ENCODE results near the gene OPCML. TPM values are rescaled to one million over a fixed set of nuclear protein-coding genes. Genes with fewer than 3 reads are reported as not detected.

The OPCML gene
- 1 to 10 TPM in 4 of 5 donors, under 1 TPM in 1; 0.76 to 4.7 (median 1.5) TPM for polyA plus RNA-seq (ENCODE audit: insufficient read depth in 1 of 5, insufficient read length in 5 of 5, low replicate concordance in 1 of 5)
- long read RNA-seq, donor 1 = 0 reads
- long read RNA-seq, donor 2 = 0 reads
- long read RNA-seq, donor 3 = 0 reads
- long read RNA-seq, donor 4 = 0 reads
- long read RNA-seq, donor 5 = 0 reads
- long read RNA-seq, donor 6 = 0 reads
- long read RNA-seq, donor 7 = 0 reads
- long read RNA-seq, donor 8 = 0 reads

DNA sequence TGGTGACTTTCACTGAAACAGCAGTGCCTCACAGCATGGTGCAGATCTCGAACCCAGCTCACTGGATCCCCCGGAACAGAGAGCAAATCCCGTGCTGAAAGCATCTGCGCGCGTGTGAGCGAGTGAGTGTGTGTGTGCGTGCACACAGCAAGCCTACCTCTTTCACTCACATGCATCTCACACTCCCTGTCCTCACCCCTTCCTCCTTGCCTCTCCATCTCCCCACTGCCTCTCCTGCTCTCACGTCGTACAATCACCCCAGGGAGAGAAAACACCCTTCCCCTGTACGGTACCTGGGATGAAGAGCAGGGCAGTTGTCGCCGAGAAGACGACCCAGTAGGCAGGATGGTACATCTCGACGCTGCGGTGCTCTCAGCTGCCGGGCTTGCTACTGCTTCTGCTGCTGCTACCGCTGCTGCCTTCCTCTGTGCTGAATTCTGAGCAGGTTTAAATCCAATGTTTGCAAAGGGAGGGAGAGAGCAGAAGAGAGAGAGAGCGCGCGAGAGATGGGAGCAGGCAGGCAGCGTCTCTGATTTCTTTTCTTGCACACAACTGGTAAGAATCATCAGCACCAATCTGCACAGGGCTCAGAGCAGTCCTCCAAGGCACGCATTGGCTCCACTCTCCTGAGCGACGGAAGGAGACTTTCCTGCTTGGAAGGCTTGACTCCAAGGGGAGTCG, at the start of gene OPCML:
OPCML (minus strand) TSS at position 531 of the 681 bp plus-strand sequence.
- DNase-seq = no peak

DNA sequence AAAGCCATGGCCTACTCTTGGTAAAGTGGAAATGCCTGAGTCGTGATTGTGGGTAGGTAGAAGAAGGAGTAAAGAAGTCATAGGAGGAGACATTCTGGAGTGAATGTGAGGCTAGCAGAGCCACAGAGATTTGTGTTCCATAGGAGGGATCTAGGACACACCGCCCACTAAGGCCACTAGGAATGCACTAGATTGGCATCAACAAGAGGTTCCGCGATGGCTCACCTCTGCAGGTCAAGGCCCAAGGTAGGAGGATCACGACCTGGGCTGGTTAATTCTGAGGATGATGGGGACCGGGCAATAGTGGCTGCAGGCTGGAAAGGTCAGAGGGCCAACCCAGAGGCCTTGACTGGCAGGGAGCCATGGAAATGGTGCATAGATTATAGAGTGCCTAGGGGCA, 48.8 kb upstream of the OPCML start:
- no peak for DNase-seq

DNA sequence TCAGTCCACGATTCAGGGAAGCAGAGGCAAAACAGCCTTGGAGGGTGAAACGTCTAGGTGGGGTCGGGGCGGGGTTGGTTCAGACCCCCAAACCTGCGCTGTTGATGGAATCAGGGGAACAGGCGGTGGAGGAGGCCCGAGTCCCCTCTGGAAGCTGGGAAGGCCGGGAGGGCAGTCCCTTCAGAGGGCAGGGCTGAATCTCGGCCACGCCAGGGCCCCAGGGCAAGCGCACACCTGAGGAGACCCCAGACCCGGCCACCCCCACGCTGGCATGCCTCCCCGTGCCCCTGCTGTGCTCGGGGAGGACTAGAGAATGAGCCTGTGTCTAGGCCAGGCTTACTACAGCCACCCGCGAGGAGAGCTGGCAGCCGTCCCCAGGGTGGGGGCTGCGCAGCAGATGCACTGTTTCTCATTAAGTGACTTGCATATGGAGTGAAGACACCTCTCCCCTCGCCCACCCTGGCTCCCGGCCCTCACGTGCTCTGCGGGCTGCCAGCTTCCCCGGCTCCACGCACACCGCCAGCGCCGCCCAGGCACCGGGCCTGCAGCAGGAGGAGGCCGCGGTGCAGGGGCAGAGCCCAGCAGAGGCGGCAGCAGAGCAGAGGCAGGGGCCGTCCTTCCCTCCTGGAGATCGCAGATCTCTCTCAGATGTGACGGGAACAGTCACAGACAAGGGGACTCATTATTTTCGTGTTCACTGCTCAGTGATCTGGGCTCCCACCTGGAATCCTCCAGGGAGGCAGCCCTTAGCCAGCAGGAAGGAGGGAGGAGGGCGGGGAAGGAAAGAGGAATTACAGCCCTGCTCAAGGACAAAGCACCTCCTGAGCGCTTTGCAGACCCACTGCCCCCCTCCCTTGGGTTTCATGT, 47.1 kb upstream of the OPCML start:
- no peak for DNase-seq

DNA sequence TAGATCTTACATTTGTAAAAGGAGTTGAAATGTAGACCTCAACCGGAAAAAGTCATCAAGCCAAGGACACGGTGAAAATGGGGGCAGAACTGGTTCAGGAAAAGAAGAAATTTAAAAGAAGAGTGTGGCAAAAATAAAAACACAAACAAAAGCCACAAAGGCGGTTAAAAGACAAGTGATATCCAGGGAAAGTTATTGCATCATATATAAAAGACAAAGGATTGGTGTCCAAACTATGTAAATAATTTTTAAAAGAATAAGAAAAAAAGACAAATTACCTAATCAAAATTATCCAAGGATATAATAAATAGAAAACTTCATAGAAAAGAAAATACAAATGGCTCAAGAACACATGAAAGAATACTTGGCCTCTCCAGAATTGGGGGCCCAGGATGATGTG, 45.1 kb upstream of the OPCML start:
- no peak for DNase-seq

DNA sequence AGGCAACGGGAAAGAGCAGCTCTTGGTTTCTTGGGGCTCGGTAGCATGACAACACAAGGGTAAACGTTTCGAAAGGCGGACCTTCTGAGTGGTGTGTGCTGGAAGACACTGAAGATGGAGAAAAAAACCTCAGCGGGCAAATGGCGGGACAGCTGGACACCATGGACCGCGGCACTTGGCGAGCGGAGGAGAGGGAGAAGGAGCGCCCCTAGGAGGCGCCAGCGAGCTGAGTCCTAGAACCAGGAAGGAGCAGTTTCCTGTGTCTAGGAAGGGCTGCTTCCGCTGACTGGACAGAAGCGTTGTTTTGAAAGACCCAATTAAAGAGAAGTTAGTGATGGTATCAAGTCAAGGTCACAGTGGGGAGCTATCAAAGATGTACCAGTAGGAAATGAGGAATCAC, 44.0 kb upstream of the OPCML start:
- DNase-seq = no peak

DNA sequence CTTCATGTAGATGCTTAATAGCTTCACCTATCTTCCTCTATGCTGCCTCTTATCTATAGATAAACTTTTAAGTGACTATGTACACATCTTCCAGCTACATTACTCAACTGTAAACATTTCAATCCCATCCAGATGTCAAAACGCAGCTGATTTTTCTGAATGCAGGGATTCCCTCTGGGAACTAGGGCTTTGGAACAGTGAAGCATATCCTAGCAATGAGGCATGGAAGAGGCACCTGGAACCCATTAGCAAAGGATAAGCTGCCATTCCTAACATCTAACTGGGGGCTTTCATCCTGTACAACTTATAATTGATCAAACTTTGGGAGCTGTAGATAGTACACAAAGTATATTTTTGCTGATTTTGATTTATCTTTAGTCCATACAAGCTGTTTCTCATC, 40.8 kb upstream of the OPCML start:
- no peak for DNase-seq

DNA sequence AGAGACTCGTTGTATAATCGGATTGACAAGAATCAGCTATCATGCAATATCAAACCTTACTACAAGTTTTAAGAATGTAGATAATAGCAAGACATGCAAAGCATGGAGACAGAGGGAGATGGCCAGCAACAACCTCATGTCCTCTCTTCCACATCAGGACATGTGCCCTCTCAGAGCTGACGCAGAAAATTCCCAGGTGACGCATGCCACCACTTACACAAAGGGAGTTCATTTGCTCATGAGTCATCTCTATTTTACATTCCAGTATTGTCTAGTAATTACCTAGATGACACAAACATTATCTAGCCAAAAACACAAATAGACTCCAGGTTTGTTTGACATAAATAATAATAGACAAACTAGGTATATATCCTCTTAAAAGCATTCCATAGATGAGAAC, 38.1 kb upstream of the OPCML start:
- no peak for DNase-seq

DNA sequence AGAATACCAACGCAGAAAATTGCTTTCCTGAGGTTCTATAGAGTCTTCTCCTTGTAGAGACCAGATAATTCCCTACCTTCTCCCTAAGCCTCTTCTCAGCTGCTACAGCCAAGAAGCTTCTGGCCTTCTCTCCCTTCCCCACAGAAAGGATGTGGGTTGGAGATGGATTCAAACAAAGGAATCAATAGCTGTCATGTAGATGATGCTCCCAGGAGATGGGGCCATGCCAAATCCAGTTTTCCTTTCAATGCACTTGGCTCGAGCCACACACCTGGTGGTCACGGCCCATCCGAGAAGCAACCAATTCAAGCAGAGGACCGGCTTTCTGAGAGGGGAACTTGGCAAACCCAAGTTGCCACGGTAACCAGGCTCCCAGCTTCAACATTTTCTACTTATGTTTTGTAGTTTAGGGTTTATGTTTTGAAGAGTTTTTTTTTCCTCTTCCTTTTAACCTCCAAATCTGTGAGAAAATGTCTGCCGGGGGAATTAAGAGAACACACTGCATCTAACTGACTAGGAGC, 31.3 kb upstream of the OPCML start:
- no peak for DNase-seq

DNA sequence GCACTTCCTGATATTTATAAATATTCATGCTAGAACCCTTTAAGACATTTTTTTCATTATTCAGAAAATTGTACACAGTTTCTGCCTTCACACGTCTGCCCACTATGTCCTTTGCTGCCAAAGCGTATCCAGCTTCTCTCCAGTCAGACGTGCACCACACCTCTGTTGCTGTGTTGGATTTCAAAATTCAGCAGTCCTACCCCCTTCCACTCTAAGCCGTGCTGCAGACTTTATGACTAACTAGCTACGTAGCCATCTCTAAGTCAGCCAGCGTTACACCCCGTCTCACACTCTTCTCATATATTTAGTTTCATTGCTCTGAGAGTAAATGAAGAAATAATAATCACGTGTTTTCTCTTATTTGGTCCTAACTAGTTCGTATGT, 28.2 kb upstream of the OPCML start:
- DNase-seq = no peak

DNA sequence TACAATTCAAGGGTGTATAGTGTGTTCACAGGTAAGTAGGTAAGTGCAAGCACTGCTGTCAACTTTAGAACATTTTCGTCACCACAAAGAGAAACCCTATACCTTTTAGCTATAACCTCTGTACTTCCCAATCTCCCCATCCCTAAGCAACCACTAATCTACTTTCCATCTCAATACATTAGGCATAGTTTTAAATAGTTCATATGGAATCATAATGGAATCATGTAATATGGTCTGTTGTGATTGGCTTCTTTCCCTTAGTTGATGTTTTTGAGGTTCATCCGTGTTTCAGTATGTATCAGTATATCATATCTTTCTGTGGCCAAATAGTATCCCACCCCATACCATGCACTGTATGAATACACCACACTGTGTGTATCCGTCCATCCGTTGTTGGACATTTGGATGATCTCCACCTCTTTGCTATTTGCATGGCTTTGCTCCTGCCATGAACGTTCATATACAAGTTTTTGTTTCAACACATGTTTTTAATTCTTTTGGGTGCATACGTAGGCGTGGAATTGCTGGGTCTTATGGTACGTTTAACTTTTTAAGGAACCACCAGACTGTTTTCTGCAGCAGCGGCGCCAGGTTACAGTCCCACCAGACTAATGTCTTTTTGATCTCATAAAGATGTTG, 27.7 kb upstream of the OPCML start:
- no peak for DNase-seq

DNA sequence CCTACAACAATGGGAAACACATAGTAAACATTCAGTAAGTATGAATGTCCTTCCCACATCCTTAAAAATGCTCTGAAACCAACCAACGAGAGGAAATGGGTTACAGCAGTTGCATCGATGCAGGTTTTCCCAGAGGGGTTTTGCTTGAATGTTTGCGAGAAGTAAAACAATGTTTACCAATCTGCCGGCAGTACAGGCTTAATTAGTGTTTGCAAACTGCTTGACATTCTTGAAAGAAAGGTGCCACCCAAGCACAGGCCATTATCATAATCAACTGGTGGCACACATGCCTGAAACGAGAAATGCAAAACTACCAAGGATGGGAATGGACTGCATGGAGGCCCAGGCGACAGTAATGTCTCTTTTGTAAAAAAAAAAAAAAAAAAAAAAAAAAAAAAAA, 27.1 kb upstream of the OPCML start:
- no peak for DNase-seq

DNA sequence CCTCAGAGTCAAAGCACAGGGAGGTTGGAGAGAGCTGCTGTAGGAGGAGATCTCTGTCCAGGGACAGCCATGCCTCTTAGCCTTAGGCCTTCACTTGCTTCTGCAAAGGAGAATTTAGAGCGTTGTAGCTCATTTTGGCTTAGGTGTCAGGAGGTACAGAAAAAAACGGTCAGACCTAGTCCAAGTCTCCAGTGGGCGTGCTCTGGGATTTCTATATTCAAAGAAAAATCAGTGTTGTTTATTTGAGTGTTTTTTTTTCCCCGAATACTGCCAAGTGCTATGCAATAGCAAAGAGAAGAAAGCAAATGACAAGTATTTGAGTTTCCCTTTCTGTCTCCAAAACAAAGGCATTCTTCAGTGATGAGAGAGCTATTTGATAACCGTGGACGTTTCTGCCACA, 22.7 kb upstream of the OPCML start:
- no peak for DNase-seq

DNA sequence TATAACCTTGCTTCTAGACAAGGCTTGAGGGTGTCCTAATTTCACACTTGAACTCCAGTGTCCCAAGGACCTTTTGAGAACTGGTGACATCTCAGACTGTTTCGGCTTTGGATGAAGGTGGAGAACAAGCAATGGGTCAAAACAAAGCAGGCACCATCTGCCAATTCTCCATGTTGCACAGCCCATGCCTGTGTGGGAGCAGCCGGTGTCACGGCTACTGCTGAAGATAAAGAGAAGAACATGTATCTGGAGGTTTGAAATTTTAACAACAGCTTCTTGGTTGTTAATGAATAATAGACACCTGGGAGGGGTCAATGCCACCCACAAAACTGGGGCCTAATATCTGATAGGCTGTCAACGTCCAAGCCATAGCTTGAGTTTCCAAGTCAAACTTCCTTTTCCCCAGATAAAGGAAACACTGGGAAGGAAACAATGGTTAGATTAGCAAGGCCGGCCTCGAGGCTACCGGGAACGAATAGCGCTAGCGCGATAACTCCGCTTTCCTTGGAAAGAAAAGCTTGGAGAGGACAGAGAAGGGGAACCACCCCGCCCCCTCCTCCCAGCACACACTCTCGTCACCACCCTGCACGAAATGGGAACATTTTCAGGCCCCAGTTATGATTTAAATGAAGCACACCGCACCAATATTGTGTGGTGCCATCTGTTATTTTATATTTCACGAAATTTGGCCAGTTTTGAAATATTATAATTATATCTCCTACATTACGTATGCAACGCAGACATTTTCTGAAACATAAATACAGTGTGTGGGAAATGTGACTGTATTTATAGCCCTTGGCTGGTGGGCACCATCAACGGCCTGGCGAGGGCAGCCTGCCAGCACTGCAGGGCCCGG, 21.8 kb upstream of the OPCML start:
- no peak for DNase-seq

DNA sequence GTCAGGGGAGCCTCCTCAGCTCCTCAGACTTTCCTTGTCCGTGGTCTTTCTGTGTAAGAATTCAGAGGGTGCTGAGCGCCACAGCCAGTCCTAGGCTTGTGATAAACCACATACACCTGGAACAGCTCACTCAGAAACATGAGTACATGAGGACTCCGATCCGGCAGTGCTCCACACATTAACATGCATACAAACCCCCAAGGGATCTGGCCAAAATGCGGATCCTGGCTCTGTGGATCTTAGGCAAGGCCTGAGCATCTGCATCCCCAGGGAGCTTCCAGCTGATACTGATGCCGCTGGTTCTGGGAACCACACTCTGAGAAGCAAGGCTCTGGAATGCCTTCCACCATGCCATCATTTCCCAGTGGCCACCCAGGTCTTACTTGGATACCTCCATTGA, 20.6 kb upstream of the OPCML start:
- no peak for DNase-seq

DNA sequence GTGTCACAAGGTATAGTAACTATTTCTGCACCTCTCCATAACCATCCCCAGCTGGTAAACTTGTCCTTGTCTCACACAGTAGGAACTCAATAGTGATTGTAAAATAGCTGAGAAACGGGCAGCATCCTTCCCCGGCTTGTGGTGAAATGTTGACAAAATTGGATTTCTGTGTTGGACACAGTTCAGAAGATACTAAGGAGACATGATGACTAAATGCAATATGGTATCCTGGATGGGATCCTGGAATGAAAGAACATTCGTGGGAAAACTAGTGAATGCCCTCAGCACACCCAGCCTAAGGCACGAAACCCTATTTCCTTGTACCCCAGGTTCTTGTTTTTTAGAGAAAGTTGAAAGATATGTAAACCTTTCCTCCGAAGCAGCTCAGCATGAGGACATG, 18.8 kb upstream of the OPCML start:
- no peak for DNase-seq

DNA sequence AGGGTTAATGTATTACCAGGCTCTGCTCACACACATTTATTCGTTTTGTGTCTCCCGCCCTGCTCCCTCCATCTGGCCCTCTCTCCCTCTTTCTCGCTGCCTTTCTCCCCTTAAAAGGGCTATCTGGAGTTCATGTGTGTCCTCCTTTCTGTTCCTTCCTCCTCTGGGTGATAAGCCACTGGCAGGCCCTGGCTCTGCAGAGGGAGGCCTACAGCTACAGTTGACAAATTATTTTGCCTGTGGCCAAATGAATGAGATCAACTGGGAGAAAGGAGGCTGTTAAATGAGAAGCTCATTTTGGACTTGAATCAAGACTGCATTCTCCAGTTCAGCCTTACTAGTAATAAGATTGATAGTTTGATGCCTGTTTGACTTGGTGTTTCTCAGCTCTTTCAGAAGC, 17.5 kb upstream of the OPCML start:
- no peak for DNase-seq

DNA sequence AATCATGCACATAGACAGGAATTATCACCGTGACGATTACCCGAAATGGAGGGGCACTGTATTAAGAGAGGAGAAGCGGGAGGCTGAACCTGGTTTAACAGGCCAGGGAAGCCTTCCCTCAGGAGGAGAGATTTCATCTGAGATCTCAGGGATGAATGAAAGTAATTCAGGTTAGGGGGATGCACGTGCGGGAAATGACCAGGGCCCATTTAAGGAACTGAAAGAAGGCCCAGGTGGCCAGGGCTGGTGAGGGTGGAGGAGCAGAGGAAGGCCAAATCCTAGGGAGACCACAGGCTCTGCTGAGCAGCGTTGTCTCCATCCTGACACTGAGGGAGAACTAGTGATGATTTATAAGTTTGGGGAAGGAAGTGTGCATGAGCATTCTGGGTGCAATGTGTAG, 16.3 kb upstream of the OPCML start:
- DNase-seq = no peak

DNA sequence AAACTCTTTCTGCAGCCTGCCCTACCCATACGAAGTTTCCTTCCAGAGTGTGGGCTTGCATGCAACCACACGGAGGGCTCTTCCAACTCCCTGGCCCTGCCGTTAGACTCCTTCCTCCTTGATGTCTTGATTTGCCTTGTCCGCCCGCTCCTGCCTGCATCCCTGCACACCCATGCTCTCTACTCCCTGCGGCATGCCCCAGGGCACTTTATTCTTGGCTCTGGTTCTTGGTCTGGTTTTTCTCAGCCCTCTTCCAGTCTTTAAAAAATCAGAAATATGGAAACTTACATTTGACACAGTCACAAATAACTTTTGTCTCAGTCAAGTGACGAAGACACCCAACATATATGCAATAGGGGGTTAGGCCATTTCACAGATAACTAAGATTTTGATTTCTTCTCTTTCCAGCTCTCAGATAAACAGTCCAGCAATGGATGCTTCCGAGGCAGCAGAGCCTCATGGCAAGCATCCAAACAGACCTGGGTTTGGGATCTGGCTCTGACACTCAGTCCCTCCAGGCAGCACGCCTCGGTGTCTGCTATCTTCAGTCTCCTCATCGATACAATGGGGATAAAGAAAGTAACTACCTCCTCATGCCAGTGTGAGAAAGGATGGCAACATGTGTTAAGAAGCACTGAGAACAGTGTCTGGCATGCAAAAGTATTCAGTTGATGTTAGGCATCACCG, 15.7 kb upstream of the OPCML start:
- DNase-seq = no peak

DNA sequence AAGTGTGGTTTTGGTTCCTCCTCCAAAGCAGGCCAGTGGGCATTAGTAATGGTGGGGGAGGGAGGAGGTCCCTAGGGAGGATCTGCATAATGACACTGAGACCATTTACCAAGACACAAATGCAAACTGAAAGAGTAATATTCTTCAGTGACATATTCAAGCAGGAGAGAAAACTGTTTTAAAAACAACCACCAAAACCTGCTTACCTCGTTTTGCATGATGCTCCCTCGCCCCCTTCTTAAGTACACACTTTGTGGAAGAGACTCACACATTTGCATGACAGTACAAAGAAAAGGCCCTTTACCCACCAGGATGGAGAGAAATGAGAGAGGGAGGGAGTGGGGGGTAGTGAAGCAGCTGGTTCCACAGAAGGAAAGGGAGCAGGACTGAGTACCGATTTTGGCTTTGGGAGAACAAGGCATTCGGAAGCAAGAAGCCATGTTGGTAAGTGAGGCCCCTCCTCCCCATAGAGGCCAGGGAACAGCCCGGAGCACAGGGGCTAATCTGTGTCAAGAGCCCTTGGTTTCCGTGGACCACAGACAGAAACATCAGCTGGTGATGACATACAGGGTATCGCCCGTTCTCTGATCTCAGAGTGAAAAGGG, 13.0 kb upstream of the OPCML start:
- no peak for DNase-seq

DNA sequence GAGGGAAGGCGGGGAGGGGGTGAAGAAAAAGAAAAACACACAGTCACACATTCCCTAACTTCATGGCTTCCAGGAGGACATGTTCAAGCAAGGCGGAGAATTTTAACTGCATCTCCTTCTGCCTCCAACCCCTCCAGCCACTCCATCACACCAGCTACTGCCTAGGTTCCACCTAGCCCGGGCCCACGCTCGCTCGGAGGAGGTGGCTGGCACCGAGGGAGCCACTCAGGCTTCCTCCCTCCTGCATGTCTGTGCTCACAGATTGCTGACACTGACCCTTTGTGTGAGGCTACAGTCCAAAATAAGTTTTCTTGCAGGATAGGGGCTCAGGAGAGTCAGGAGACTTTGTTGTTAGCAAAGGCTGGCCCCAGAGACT, 9.4 kb upstream of the OPCML start:
- DNase-seq = no peak

All from right lung (tissue), 10 donors.